Activated gamma-delta T cell treated with anti-CD3 and anti-CD28 coated beads, Interleukin-2, amount 50 U/mL, for 16 hours (primary cell): ENCODE data around the gene CPSF4L.

Experiments used
- DNase-seq: peaks from one replicate; pipeline ENCODE4 v3.0.0-alpha.2; 2020; ENCODE audit warnings: low read depth

CPSF4L gene

DNA sequence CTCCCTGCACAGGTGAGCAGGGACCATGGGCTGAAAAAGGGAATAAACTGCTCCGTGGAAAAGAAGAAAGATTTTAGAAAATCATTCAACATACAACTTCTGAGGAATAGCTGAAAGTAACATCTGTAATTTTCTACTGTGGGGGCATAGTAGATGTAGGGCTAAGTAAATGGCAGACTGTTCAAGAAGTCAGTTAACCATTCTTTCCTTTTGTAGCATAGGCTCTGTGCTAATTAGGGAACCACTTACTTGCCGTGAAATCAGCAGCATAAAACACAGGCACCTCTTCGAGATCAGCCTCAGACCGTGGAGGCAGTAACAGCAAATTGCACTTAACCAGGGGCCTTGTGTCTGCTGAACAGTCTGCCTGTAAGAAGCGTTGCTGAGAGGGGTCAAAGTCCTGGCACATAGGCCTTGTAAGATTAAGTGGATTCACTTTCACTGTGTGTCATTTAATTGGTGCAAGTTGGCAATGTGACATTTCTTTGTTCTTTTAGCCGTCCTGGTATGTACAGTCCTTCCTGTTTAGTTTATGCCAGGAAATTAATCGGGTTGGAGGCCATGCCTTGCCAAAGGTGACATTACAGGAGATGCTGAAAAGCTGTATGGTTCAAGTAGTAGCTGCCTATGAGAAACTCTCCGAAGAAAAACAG, 58.4 kb downstream of the CPSF4L start:
- no peak for DNase-seq

DNA sequence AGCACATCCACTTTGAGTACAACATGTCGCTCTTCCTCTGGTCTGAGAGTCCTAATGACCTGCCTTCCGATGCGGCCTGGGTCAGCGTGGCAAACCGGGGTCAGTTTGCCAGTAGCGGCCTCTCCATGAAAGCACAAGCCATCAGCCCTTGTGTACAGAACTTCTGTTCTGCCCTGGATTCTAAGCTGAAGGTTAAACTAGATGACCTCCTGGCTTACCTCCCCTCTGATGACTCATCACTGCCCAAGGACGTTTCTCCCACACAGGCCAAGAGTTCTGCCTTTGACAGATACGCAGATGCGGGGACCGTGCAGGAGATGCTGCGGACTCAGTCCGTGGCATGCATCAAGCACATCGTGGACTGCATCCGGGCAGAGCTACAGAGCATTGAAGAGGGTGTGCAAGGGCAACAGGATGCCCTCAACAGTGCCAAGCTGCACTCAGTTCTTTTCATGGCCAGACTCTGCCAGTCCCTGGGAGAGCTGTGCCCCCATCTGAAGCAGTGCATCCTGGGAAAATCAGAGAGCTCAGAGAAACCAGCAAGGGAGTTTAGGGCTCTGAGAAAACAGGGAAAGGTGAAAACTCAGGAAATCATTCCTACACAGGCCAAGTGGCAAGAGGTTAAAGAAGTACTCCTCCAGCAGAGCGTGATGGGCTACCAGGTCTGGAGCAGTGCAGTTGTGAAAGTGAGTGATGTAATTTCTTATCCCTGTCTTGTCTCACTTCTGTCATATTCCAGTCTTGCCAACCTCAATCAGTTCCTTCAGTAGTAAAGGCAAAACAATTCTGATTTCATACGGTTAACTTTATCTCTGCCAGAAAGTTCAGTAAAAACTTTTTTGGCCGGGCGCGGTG, 60.2 kb downstream of the CPSF4L start:
- no peak for DNase-seq

DNA sequence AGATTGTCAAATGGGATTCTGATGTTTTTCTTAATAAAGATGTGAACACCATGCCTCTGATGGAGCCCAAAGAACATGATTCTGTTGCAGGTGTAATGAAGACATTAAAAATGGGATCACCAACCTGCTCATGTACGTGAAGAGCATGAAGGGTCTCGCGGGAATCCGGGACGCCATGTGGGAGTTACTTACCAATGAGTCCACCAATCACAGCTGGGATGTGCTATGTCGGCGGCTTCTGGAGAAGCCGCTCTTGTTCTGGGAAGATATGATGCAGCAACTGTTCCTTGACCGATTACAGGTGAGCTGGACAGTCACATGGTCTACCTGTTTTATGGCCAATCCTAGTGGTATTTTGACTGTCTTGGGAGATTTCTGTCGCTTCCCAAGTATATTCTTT, 61.2 kb downstream of the CPSF4L start:
- DNase-seq: no peak

DNA sequence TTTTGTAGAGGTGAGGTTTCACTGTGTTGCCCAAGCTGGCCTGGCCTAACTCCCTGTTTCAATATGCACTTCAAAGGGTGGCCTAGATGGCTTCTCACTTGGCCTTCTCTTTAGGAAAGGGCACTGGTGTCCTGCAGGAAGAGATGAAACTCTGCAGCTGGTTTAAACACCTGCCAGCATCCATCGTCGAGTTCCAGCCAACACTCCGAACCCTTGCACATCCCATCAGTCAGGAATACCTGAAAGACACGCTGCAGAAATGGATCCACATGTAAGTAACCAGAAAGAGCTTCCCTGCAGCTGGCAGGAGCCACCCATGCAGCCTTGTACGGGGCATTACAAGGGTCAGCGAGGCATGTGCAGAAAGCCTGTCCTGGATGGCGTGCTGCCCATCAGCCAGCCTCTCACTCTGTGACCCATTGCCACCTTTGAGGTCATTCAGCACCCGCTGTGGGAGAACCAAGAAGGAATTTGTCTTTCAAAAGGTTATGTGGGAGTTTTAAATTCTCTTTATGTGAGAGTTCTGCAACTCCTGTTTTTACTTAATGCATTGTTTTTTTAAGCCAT, 61.8 kb downstream of the CPSF4L start:
- DNase-seq: no peak

DNA sequence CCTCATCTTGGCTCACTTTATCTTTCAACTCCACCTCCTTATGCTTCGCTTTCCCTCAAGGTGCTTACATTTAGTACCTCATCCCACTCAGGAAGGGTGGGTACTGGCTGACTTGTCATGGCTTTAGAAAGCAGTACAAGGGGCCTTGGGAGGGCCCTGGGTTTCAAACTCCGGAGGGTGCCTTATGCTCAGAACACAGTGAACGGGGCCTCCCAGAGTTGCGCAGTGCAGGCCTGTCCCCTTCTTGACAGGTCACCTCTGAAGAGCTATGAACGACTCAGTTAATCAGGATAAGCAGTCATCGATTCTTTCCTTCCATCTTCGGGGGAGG, 62.8 kb downstream of the CPSF4L start:
- no peak for DNase-seq
